Measurements from ENCODE around the gene PITPNC1. TPM values are rescaled to one million over a fixed set of nuclear protein-coding genes. Genes with fewer than 3 reads are reported as not detected.

PITPNC1 gene
- total RNA-seq, 4 donors from 2014 or later, result 8.0 to 20.4 (median 9.6) TPM

GRCh38 chr17:67343237-67343636 is 33.8 kb upstream of the PITPNC1 start:
- peaks cover 0 to 98% (median 21%) of the 10 kb centered on the region in 3 donors for H3K36me3 ChIP-seq
- H3K27ac ChIP-seq, result no peak overlapping the region
- no peak overlapping the region for H3K4me3 ChIP-seq
- H3K27me3 ChIP-seq, result no peaks in the 10 kb centered on the region
- no peaks in the 10 kb centered on the region for H3K4me1 ChIP-seq
- no peaks in the 10 kb centered on the region for H3K9me3 ChIP-seq
- WGBS, 2 donors, result 90 to 92% methylated on average over 5 of the region's 5 CpGs
- no peak for DNase-seq (ENCODE audit: low spot score in 2 of 2)
- TF ChIP-seq POLR2A (IDR thresholded peaks at IDR 0.05), result no peak
- no peak for TF ChIP-seq CTCF (IDR thresholded peaks at IDR 0.05)

- TF ChIP-seq EP300 (IDR thresholded peaks at IDR 0.05) (no peak), CTCF (IDR thresholded peaks at IDR 0.05) (no peak), POLR2A (IDR thresholded peaks at IDR 0.05) (no peak)
- H3K36me3 ChIP-seq, result peaks cover 0 to 99% (median 23%) of the 10 kb centered on the region in 3 donors
Measured at GRCh38 chr17:67347826-67348225, 29.3 kb upstream of the PITPNC1 start.

GRCh38 chr17:67349420-67349819 is 27.7 kb upstream of the PITPNC1 start:
- WGBS, 2 donors, result 92 to 93% methylated on average over 1 of the region's 1 CpG
- H3K4me1 ChIP-seq, result peaks cover 0 to 6% (median 0%) of the 10 kb centered on the region in 4 donors

More at GRCh38 chr17:67347826-67348225, 29.3 kb upstream of the PITPNC1 start:
- no peaks in the 10 kb centered on the region for H3K27me3 ChIP-seq
- H3K27ac ChIP-seq, result no peak overlapping the region
- 97 to 99% methylated on average over 3 of the region's 3 CpGs for WGBS, 2 donors
- DNase-seq (ENCODE audit: low spot score in 2 of 2), result no peak
- H3K4me3 ChIP-seq, result no peak overlapping the region
- H3K4me1 ChIP-seq, result peaks cover 0 to 2% (median 0%) of the 10 kb centered on the region in 4 donors
- no peaks in the 10 kb centered on the region for H3K9me3 ChIP-seq

GRCh38 chr17:67353161-67353560 is 23.9 kb upstream of the PITPNC1 start:
- Histone ChIP-seq H3K9me3 (no peaks in the 10 kb centered on the region), H3K27me3 (no peaks in the 10 kb centered on the region), H3K4me1 (peaks cover 0 to 9% (median 0%) of the 10 kb centered on the region in 4 donors), H3K4me3 (no peak overlapping the region), H3K27ac (no peak overlapping the region), H3K36me3 (peaks cover 0 to 92% (median 21%) of the 10 kb centered on the region in 3 donors)
- TF ChIP-seq POLR2A (IDR thresholded peaks at IDR 0.05) (no peak), EP300 (IDR thresholded peaks at IDR 0.05) (no peak), CTCF (IDR thresholded peaks at IDR 0.05) (no peak)
- 70 to 80% methylated on average over 9 to 10 of the region's 10 CpGs for WGBS, 2 donors
- no peak for DNase-seq (ENCODE audit: low spot score in 2 of 2)

More at GRCh38 chr17:67349420-67349819, 27.7 kb upstream of the PITPNC1 start:
- TF ChIP-seq POLR2A (IDR thresholded peaks at IDR 0.05), result no peak
- no peak for TF ChIP-seq EP300 (IDR thresholded peaks at IDR 0.05)
- no peak for TF ChIP-seq CTCF (IDR thresholded peaks at IDR 0.05)
- no peak for DNase-seq (ENCODE audit: low spot score in 2 of 2)
- H3K4me3 ChIP-seq, result no peak overlapping the region
- no peak overlapping the region for H3K27ac ChIP-seq
- peaks cover 0 to 100% (median 24%) of the 10 kb centered on the region in 3 donors for H3K36me3 ChIP-seq
- H3K9me3 ChIP-seq, result no peaks in the 10 kb centered on the region
- no peaks in the 10 kb centered on the region for H3K27me3 ChIP-seq

GRCh38 chr17:67353929-67354574 is 23.0 kb upstream of the PITPNC1 start:
- TF ChIP-seq EP300 (IDR thresholded peaks at IDR 0.05) (no peak), POLR2A (IDR thresholded peaks at IDR 0.05) (no peak), CTCF (IDR thresholded peaks at IDR 0.05) (no peak)
- no peak for DNase-seq (ENCODE audit: low spot score in 2 of 2)
- peaks cover 0 to 83% (median 12%) of the 10 kb centered on the region in 3 donors for H3K36me3 ChIP-seq
- H3K9me3 ChIP-seq, result no peaks in the 10 kb centered on the region
- 83 to 85% methylated on average over 8 of the region's 8 CpGs for WGBS, 2 donors
- H3K4me3 ChIP-seq, result no peak overlapping the region
- no peaks in the 10 kb centered on the region for H3K27me3 ChIP-seq
- no peak overlapping the region for H3K27ac ChIP-seq
- peaks cover 0 to 17% (median under 1%) of the 10 kb centered on the region in 4 donors for H3K4me1 ChIP-seq

Measured in tibial nerve (tissue), 4 donors.